ENCODE measurements around the gene FARSA.
"Not testable (repeated sequence)": the region's sequence is repeated elsewhere in the genome, so short reads cannot be mapped to it uniquely, and the experiment has no call there.

The FARSA gene

DNA sequence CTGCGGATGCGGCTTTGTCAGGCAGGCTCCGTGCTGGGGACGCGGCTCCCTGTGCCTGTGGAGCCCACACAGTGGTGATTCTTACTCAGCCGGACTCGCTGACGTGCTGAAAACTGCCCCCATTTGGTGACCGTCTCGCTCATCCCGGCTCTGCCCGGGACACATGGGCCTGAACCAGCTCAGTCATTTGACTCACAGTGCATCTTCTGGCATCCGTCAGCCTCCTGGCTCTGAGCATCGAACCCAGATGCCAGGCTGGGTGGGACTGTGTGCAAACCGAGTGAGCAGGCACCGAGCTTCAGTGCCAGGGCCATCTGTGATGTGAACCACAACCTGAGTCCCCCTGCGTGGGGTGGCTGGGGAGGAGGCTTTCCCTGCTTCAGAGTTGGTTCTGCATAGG lies 37.1 kb downstream of the FARSA start:
- H3K27me3 ChIP-seq (ENCODE audit: control insufficient read depth, insufficient read depth, low read length), result no peaks in the 10 kb centered on the region
- H3K4me3 ChIP-seq (ENCODE audit: low read length), result no peak overlapping the region
- no peak overlapping the region for H3K4me2 ChIP-seq (ENCODE audit: low read length)
- H3K36me3 ChIP-seq (ENCODE audit: insufficient read depth, low read length), result peaks cover 10% of the 10 kb centered on the region
- no peaks in the 10 kb centered on the region for H3K9me3 ChIP-seq (replicated peaks; ENCODE audit: low read length)
- peaks cover 5% of the 10 kb centered on the region for H3K4me1 ChIP-seq (ENCODE audit: control insufficient read depth, insufficient read depth, low read length)
- no peak overlapping the region for H3K9ac ChIP-seq (ENCODE audit: low read depth, low read length)

DNA sequence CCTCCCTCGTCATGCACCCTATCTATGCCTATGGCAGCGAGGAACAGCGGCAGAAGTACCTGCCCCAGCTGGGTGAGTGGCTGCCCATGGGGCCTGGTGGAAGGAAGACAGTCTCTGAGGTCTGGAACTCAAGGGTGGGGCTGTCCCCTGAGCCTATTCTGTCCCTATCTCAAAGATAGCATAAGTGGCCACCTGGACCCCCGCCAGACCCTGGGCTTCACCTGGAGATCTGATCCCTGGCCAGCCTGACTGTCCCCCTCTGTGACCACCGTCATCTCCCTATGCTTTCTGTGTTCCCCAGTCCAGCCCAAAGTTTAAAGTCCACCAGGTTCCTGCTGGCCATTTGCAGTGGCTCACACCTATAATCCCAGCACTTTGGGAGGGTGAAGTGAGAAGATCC lies 39.9 kb downstream of the FARSA start:
- Histone ChIP-seq H3K4me3 (ENCODE audit: low read length) (no peak overlapping the region), H3K9ac (ENCODE audit: low read depth, low read length) (no peak overlapping the region), H3K27me3 (ENCODE audit: control insufficient read depth, insufficient read depth, low read length) (no peaks in the 10 kb centered on the region), H3K4me2 (ENCODE audit: low read length) (no peak overlapping the region), H3K36me3 (ENCODE audit: insufficient read depth, low read length) (peaks cover 10% of the 10 kb centered on the region), H3K4me1 (ENCODE audit: control insufficient read depth, insufficient read depth, low read length) (peaks cover 10% of the 10 kb centered on the region), H3K9me3 (replicated peaks; ENCODE audit: low read length) (no peaks in the 10 kb centered on the region)

DNA sequence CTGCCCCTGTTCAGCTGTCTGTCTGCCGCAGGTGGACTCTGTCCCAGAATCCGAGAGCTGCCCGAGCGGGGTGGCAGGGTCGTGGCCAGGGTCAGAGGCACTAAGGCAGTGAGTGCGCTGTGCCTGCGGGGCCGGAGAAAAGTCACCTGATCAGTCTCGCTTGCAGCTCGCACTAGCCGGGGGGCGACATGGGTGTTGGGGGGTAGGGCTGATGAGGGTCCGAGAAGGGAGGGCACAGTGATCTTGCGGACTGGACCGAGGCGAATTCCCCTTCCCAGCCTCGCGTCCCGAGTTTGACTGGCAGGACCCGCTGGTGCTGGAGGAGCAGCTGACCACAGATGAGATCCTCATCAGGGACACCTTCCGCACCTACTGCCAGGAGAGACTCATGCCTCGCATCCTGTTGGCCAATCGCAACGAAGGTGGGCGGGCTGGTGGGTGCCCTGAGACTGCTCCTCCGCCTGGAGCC lies 41.9 kb downstream of the FARSA start:
- H3K4me2 ChIP-seq (ENCODE audit: low read length), result peak overlapping the region; percentile 96
- H3K36me3 ChIP-seq (ENCODE audit: insufficient read depth, low read length), result peaks cover 4% of the 10 kb centered on the region
- peak overlapping the region; percentile 62 for H3K9ac ChIP-seq (ENCODE audit: low read depth, low read length)

DNA sequence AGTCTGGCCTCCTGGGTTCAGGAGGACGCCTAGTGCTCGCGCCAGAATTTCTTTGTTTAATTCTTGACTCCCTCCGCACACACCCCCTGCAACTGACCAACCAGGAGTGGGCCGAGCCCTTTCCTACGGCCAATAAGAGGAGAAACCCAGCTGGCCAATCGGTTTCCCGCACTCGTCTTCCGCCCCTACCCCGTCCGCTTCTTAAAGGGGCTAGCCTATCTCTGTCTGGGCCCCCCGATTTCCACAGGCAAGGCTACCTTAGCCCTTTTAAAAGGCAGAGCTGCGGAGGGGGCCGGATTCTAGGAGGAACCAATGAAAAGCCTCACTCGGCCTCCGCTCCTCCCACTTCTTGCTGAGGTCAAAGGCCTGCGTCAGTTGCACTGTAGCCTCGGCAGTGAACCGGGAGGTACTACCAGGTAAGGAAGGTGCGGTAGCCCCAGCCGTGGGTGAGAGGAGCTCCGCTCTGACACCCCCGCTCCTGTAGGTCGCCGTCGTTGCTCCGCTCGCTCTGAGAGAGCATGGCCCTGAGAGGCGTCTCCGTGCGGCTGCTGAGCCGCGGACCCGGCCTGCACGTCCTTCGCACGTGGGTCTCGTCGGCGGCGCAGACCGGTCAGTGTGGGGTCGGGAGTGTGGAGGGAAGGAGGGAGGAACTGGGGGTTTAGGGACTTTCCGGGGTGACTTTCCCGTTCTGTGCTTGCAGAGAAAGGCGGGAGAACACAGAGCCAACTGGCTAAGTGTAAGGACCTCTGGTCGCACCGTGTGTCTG lies 42.5 kb downstream of the FARSA start, which contains the start of gene GCDH:
GCDH (plus strand) TSS at position 374 of the 766 bp plus-strand sequence; CDS start at position 519, 145 bp downstream.
- H3K4me1 ChIP-seq (ENCODE audit: control insufficient read depth, insufficient read depth, low read length), result peaks cover 10% of the 10 kb centered on the region
- H3K9me3 ChIP-seq (replicated peaks; ENCODE audit: low read length), result no peaks in the 10 kb centered on the region
- H3K27me3 ChIP-seq (ENCODE audit: control insufficient read depth, insufficient read depth, low read length), result peaks cover 10% of the 10 kb centered on the region
- H3K36me3 ChIP-seq (ENCODE audit: insufficient read depth, low read length), result peaks cover 4% of the 10 kb centered on the region
- H3K4me3 ChIP-seq (ENCODE audit: low read length), result peak within 1 kb of the TSS; percentile 92
- H3K9ac ChIP-seq (ENCODE audit: low read depth, low read length), result peak within 1 kb of the TSS; percentile 62
- peak within 1 kb of the TSS; percentile 96 for H3K4me2 ChIP-seq (ENCODE audit: low read length)

More for the DNA sequence above, 41.9 kb downstream of the FARSA start:
- Histone ChIP-seq H3K4me3 (ENCODE audit: low read length) (peak overlapping the region; percentile 92), H3K4me1 (ENCODE audit: control insufficient read depth, insufficient read depth, low read length) (peaks cover 10% of the 10 kb centered on the region), H3K9me3 (replicated peaks; ENCODE audit: low read length) (no peaks in the 10 kb centered on the region), H3K27me3 (ENCODE audit: control insufficient read depth, insufficient read depth, low read length) (peaks cover 5% of the 10 kb centered on the region)

DNA sequence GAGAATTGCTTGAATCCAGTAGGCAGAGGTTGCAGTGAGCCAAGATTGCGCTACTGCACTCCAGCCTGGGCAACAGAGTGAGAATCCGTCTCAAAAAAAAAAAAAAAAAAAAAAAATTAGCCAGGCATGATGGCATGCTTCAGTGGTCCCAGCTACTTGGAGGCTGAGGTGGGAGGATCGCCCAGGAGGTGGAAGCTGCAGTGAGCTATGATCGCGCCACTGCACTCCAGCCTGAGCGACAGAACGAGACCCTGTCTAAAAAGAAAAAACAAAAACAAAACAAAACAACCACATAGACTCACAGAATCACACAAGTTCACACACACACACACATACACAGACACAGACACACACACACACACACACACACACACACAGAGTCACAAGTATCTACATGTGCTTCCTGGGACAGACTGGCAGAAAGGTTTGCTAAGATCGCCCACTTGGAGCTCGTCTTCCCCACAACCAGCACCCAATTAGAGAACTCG lies 43.2 kb downstream of the FARSA start:
- H3K9ac ChIP-seq (ENCODE audit: low read depth, low read length); H3K9me3 ChIP-seq (replicated peaks; ENCODE audit: low read length); H3K36me3 ChIP-seq (ENCODE audit: insufficient read depth, low read length): not testable (repeated sequence)
- Histone ChIP-seq H3K4me1 (ENCODE audit: control insufficient read depth, insufficient read depth, low read length) (peaks cover 11% of the 10 kb centered on the region), H3K27me3 (ENCODE audit: control insufficient read depth, insufficient read depth, low read length) (peaks cover 15% of the 10 kb centered on the region), H3K4me2 (ENCODE audit: low read length) (peak overlapping the region; percentile 79), H3K4me3 (ENCODE audit: low read length) (peak overlapping the region; percentile 59)

DNA sequence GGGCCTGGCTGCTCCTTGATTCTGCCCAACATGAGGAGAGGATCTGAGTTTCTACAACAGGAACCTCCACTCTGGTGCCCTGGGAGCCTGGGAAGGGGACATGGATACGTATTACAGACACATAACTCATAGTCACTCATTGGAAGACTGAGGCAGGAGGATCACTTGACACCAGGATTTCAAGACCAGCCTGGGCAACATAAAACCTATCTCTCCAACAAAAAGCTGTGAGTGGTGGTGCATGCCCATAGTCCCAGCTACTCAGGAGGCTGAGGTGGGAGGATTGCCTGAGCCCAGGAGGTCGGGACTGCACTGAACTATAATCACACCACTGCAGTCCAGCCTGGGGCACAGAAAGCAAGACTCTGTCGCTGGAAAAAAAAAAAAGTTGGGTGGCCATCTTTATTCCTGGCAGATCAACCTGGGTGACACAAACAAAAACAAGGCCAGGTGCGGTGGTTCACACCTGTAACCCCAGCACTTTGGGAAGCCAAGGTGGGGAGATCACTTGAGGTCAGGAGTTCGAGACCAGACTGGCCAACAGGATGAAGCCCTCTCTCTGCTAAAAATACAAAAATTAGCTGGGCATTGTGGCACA lies 45.4 kb downstream of the FARSA start:
- Histone ChIP-seq H3K4me3 (ENCODE audit: low read length) (no peak overlapping the region), H3K4me2 (ENCODE audit: low read length) (no peak overlapping the region), H3K36me3 (ENCODE audit: insufficient read depth, low read length) (no peaks in the 10 kb centered on the region), H3K9me3 (replicated peaks; ENCODE audit: low read length) (peaks cover 14% of the 10 kb centered on the region), H3K9ac (ENCODE audit: low read depth, low read length) (no peak overlapping the region), H3K27me3 (ENCODE audit: control insufficient read depth, insufficient read depth, low read length) (peaks cover 34% of the 10 kb centered on the region), H3K4me1 (ENCODE audit: control insufficient read depth, insufficient read depth, low read length) (peaks cover 17% of the 10 kb centered on the region)

DNA sequence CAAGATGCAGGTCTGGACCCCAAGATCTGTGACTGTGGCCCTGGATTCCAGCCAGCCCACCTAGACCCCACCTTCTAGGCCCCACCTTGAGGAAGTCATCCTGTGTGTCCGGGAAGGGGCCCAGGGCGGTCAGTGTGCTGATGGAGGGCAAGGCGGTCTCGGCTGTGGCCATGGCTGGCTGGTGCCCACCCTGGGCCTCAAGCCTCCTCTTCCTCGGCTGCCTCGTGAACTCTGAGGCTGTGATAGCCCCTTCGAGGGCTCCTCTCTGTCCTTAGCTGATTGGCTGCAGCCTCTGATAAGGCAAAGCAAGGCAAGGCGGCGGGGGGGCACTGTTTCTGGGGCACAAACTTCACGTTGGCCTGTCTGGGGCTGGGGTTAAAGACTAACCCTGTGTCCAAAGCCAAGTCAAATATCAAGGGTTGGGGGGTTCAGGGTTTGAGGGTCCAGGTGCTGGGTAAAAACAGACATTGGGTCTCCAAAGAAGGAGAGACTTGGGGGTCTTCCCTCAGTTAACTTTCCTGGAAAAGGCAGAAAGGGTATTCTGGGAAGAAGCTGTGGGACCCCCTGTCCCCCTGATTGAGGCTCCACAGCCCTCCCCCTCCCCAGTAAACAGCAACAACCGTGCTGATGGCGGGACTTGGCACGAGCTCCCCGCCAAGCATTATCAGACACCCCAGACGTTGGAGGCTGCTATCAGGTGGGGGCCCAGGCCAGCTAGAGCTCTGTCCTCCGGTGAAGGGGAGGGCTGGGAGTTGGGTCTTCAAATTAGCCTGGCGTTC lies 46.4 kb downstream of the FARSA start, which contains the start of gene KLF1:
KLF1 (minus strand) TSS at position 233 of the 779 bp plus-strand sequence; CDS start at position 172, 61 bp downstream.
- Histone ChIP-seq H3K4me2 (ENCODE audit: low read length) (peak within 1 kb of the TSS; percentile 82), H3K4me3 (ENCODE audit: low read length) (peak within 1 kb of the TSS; percentile 57), H3K9me3 (replicated peaks; ENCODE audit: low read length) (peaks cover 14% of the 10 kb centered on the region), H3K9ac (ENCODE audit: low read depth, low read length) (no peak within 1 kb of the TSS), H3K36me3 (ENCODE audit: insufficient read depth, low read length) (no peaks in the 10 kb centered on the region), H3K27me3 (ENCODE audit: control insufficient read depth, insufficient read depth, low read length) (peaks cover 34% of the 10 kb centered on the region), H3K4me1 (ENCODE audit: control insufficient read depth, insufficient read depth, low read length) (peaks cover 17% of the 10 kb centered on the region)

DNA sequence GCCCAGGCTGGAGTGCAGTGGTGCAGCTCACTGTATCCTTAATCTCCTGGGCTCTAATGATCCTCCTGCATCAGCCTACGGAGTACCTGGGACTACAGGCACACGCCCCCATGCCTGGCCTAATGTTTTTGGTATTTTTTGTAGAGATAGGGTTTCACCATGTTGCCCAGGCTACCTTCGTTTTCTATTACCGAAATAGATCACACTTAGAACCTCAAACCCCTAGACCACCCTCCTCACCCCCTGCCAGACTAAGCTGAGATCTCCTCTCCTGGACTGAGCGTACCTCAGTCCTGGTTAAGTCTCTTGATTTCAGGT lies 46.9 kb downstream of the FARSA start:
- H3K4me1 ChIP-seq (ENCODE audit: control insufficient read depth, insufficient read depth, low read length), result peaks cover 13% of the 10 kb centered on the region
- H3K36me3 ChIP-seq (ENCODE audit: insufficient read depth, low read length), result no peaks in the 10 kb centered on the region
- H3K27me3 ChIP-seq (ENCODE audit: control insufficient read depth, insufficient read depth, low read length), result peaks cover 34% of the 10 kb centered on the region
- H3K9ac ChIP-seq (ENCODE audit: low read depth, low read length), result no peak overlapping the region
- no peak overlapping the region for H3K4me2 ChIP-seq (ENCODE audit: low read length)
- peaks cover 14% of the 10 kb centered on the region for H3K9me3 ChIP-seq (replicated peaks; ENCODE audit: low read length)
- H3K4me3 ChIP-seq (ENCODE audit: low read length), result no peak overlapping the region

DNA sequence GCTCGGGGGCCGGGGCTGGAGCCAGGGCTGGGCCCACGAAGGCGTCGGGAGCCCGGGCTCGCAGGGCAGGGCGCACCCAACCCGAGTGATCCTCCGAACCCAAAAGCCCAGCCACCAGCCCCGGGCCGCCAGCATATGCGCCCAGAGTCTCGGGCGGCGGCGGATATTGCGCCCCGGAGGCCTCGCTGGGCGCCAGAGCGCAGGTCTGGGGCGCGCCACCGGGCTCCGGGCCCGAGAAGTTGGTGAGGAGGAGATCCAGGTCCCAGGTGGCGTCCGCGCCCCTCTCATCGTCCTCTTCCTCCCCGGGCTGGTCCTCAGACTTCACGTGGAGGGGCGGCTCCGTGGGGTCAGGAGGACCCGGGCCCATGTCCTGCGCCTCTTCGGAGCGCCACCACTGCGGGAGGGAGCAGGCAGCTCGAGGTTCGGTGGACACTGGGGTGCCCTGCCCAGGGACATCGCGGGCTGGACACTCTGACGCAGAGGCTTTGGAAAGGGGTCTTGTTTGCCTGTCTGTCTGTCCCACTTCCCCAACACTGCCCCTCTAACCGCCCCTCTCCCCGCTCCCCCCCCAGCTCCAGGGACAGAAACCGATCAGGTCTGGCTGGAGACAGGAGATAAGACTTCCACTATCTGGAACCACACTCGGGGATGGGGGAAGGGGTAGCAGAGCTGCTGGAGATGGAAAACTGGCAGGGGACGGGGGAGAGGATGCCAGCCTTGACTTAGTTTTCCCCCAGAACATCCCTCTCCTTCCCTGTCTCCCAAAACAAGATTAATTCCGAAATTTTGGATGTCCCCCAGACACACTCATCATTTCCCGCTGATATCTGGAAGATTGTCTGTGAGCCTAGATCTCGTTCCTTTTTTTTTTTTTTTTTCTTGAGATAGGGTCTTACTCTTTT lies 47.5 kb downstream of the FARSA start:
- Histone ChIP-seq H3K9ac (ENCODE audit: low read depth, low read length) (no peak overlapping the region), H3K27me3 (ENCODE audit: control insufficient read depth, insufficient read depth, low read length) (peaks cover 34% of the 10 kb centered on the region), H3K4me1 (ENCODE audit: control insufficient read depth, insufficient read depth, low read length) (peaks cover 10% of the 10 kb centered on the region), H3K36me3 (ENCODE audit: insufficient read depth, low read length) (no peaks in the 10 kb centered on the region), H3K4me2 (ENCODE audit: low read length) (peak overlapping the region; percentile 82), H3K9me3 (replicated peaks; ENCODE audit: low read length) (peaks cover 14% of the 10 kb centered on the region), H3K4me3 (ENCODE audit: low read length) (peak overlapping the region; percentile 57)

DNA sequence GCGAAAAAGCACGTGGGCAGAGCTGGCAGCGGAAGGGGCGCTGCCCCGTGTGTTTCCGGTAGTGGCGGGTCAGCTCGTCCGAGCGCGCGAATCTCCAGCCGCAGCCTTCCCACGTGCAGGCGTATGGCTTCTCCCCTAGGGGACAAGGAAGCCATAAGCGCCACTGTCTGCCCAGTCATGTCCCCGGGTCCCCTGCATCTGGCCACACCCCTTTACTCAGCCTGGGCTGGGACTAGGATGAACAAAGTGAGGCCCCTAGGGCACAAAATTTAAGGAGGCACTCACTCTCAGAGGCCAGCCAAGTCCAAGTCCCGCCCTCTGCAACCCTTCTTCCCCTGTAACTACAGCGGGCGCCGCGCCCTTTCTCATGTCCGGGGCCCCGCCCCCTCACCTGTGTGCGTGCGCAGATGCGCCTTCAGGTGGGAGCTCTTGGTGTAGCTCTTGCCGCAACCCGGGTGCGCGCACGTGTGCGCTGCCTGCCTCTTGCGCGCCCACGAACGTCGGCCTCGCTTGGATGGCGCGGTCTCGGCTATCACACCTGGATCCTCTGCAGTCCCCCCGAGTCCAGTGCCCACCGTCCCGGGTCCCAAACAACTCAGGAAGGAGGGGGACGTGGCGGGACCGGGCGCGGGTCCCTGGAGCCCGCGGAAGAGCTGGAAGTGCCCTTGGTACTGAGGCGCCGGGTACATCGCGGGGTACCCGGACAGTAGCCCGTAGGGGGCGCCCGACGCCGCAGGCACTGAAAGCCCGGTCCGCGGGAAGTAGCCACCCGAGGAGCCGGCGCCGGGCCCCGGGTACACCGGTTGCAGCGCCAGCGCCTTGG lies 48.4 kb downstream of the FARSA start:
- H3K4me3 ChIP-seq (ENCODE audit: low read length), result peak overlapping the region; percentile 57
- no peak overlapping the region for H3K9ac ChIP-seq (ENCODE audit: low read depth, low read length)
- H3K4me1 ChIP-seq (ENCODE audit: control insufficient read depth, insufficient read depth, low read length), result peaks cover 12% of the 10 kb centered on the region
- peaks cover 14% of the 10 kb centered on the region for H3K9me3 ChIP-seq (replicated peaks; ENCODE audit: low read length)
- H3K36me3 ChIP-seq (ENCODE audit: insufficient read depth, low read length), result no peaks in the 10 kb centered on the region
- H3K27me3 ChIP-seq (ENCODE audit: control insufficient read depth, insufficient read depth, low read length), result peaks cover 34% of the 10 kb centered on the region
- peak overlapping the region; percentile 82 for H3K4me2 ChIP-seq (ENCODE audit: low read length)

Data from skeletal muscle satellite cell (primary cell).